ENCODE measurements around the gene TBCB. TPM values are rescaled to one million over a fixed set of nuclear protein-coding genes. Genes with fewer than 3 reads are reported as not detected.

The TBCB gene
- total RNA-seq, 4 donors from 2014 or later, result 57.2 to 143 (median 104) TPM

- Histone ChIP-seq H3K27ac (peak within 1 kb of the TSS; percentile 93 to 94 (median 94)), H3K27me3 (no peaks in the 10 kb centered on the region), H3K36me3 (peaks cover 7 to 31% of the 10 kb centered on the region in 2 donors), H3K4me1 (peaks cover 0 to 15% of the 10 kb centered on the region in 2 donors), H3K9me3 (no peaks in the 10 kb centered on the region), H3K4me3 (replicated peaks in 1 of 3) (peak within 1 kb of the TSS in 2 of 3 donors; percentile 57 to 59)
- DNase-seq, result peak; percentile 65 to 68
- 47 to 51% methylated on average over 24 to 28 of the region's 40 CpGs for WGBS, 2 donors
- TF ChIP-seq POLR2A (IDR thresholded peaks at IDR 0.05), result peak in 1 of 2 donors; percentile 46
- no peak for TF ChIP-seq CTCF (IDR thresholded peaks at IDR 0.05)
- intact Hi-C loops (cut with DNase I), result no loop called here
These were observed 37.3 kb downstream of the TBCB start, which contains the start of gene COX7A1 for GRCh38 chr19:36152352-36153091. TSS of gene COX7A1 (minus strand) at chr19:36152447. CDS start at chr19:36152407, 40 bp downstream.

GRCh38 chr19:36153126-36153525 is 37.9 kb downstream of the TBCB start:
- intact Hi-C loops (cut with DNase I), result no loop called here
- Histone ChIP-seq H3K27me3 (no peaks in the 10 kb centered on the region), H3K4me3 (replicated peaks in 1 of 3) (no peak overlapping the region), H3K4me1 (peaks cover 0 to 15% of the 10 kb centered on the region in 2 donors), H3K9me3 (no peaks in the 10 kb centered on the region), H3K27ac (peak overlapping the region; percentile 93 to 94 (median 94)), H3K36me3 (peaks cover 7 to 25% of the 10 kb centered on the region in 2 donors)
- no peak for TF ChIP-seq CTCF (IDR thresholded peaks at IDR 0.05)
- TF ChIP-seq POLR2A (IDR thresholded peaks at IDR 0.05), result no peak
- WGBS, 2 donors, result 95 to 97% methylated on average over 10 of the region's 10 CpGs
- DNase-seq, result no peak

GRCh38 chr19:36160821-36161596 is 45.7 kb downstream of the TBCB start:
- H3K27ac ChIP-seq, result no peak overlapping the region
- no peaks in the 10 kb centered on the region for H3K36me3 ChIP-seq
- intact Hi-C loops (cut with DNase I), result no loop called here
- H3K9me3 ChIP-seq, result no peaks in the 10 kb centered on the region
- H3K27me3 ChIP-seq, result no peaks in the 10 kb centered on the region
- no peak for TF ChIP-seq POLR2A (IDR thresholded peaks at IDR 0.05)
- no peak for TF ChIP-seq CTCF (IDR thresholded peaks at IDR 0.05)
- DNase-seq, result no peak
- 92 to 97% methylated on average over 7 of the region's 7 CpGs for WGBS, 2 donors
- H3K4me1 ChIP-seq, result no peaks in the 10 kb centered on the region
- no peak overlapping the region for H3K4me3 ChIP-seq (replicated peaks in 1 of 3)

- no peak for DNase-seq
- WGBS, 2 donors, result 97 to 98% methylated on average over 12 of the region's 12 CpGs
- intact Hi-C loops (cut with DNase I), result no loop called here
- Histone ChIP-seq H3K4me3 (replicated peaks in 1 of 3) (no peak overlapping the region), H3K4me1 (no peaks in the 10 kb centered on the region), H3K36me3 (no peaks in the 10 kb centered on the region), H3K27me3 (no peaks in the 10 kb centered on the region), H3K9me3 (no peaks in the 10 kb centered on the region), H3K27ac (no peak overlapping the region)
- TF ChIP-seq POLR2A (IDR thresholded peaks at IDR 0.05) (no peak), CTCF (IDR thresholded peaks at IDR 0.05) (no peak)
These were observed 48.5 kb downstream of the TBCB start for GRCh38 chr19:36163813-36164212.
